Putamen (tissue), 1 donor: Measurements from ENCODE around the gene OPHN1.
"Not testable (repeated sequence)": the region's sequence is repeated elsewhere in the genome, so short reads cannot be mapped to it uniquely, and the experiment has no call there.

Experiments
- DNase-seq: peaks from one replicate; pipeline ENCODE4 v3.0.0-alpha.2; 2016; ENCODE audit warnings: low spot score

OPHN1 gene

DNA sequence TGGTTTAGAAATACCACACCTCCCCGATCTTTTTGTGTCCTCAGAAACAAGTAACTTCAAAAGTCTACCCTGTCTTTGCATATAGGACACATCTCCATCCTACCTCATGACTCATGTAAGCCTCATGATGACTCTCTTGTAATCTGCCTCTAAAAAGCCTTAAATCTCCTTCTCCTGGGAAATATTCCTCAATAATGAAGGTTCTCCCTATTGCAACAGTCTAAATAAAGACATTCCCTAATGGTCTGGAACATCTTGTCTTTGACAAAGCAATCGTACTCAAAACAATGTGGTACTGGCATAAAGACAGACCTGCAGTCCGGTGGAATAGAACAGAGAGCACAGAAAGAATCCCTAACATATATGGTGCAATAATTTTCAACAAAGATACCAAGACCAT lies 257.7 kb downstream of the OPHN1 start:
- no peak for DNase-seq

DNA sequence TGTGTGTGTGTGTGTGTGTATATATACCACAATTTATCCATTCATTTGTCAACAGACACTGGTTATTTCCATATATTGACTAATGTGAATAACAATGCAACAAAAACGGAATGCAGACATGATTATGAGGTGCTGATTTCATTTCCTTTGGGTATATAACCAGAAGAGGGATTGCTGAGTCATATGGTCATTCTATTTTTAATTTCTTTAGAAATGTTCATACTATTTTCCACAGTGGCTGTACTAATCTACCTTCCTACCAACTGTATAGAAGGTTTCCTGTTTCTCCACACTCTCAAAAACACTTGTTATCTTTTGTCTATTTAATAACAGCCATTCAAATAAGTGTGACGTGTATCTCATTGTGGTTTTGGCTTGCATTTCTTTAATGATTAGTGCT lies 269.9 kb downstream of the OPHN1 start:
- no peak for DNase-seq

DNA sequence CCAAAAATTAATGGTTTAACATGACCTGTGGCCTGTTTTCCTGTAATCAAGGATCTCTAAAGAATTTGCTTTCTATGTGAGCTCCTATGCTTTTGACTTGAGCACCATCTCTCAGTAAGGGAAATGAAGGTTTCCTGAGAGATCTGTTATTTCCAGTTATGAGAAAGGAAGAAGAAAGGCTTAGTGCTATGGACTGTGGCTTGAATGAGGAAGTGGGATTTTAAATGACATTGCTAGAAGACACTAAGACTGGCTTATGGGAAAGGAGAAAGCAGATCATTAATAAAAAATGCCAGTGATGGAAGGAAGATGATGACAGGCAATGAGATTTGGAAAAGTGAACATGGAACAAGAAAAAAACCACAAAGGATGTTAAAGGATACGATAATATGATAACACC lies 285.4 kb downstream of the OPHN1 start:
- no peak for DNase-seq

DNA sequence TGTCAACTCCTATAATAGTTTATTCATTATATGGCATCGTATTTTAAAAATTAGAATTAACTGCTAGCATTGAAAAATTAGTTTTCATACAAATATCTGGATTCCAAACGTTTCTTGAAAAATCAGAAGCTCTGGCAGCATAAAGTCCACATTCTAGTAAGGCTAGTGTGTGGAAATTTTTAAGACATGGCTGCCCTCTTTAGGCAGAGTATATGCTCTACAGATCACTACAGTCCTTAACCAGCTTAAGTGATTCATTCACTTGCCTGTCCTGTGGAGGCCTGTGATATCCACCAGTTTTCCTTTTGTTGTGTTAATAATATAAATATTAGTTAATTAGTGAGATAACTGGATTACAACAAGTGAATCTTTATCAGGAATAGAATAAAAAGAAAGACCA lies 287.2 kb downstream of the OPHN1 start:
- peak; percentile 2 for DNase-seq

DNA sequence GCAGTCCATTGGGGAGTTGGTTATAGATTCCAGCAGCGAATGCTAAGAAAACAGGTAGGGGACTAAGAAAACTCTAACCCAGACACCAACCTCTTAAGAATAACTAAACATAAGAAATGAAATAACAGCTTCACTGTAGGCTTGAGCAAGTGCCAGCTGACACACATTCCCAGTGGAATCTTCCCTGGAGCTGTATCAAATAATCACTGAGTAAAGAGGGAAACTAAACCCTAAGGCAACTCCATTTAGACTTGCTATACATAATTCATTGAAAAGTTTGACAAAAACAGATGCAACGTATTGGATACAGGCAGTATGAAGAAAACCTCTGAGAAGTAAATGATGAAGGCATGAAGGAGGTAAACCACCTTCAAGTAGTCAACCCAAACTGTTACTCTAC lies 293.5 kb downstream of the OPHN1 start:
- DNase-seq = no peak

DNA sequence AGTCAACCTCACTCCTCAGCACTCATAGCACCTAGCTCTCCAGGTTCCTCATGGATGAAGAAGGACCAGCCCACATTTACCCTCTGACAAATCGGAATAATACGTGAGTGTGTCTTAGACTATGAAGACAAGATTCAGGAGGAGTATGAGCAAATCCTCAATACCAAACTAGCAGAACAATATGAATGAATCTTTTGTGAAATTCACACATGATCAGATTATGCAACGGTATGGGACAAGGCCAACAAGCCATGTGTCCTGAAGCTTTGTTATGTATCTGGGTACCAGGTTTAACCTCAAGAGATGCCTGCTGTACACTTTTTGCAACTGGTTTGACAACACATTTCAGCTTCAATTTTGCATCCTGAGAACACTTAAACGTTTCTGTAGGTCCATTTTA lies 300.1 kb downstream of the OPHN1 start:
- DNase-seq = no peak

DNA sequence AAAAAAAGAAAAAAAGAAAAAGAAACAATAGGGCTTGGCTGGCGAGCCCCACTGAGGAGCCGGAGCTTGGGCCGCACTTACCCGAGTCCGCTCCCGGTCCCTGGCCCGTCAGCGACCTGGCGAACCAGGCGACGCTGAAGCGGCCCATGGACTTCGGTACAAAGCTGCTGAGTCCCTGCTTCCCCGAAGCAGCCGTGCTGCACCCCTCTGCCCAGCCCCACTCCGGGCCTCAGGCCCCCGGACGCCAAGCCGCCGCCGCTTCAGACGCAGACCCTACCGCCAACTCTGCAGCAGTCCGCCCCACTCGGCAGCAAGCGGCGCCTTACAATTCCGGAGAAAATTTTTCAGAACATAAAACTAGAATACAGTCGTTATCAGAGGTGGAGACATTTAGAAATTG lies 300.5 kb downstream of the OPHN1 start:
- no peak for DNase-seq

DNA sequence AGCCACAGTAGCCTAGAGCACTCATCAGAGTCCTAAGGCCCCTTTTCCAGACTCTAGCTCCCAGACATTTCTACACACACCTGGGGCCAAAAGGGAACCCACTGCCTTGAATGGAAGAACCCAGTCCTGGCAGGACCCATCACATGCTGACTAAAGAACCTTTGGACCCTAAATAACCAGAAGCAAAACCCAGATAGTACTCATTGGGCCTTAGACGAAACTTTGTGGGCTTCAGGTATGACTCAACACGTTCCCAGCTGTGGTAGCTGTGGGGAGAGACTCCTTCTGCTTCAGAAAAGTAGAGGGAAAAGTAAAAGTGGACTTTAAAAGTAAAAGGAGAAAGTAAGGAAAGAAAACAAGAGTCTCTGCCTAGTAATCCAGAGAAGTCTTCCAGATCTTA lies 311.5 kb downstream of the OPHN1 start:
- no peak for DNase-seq

DNA sequence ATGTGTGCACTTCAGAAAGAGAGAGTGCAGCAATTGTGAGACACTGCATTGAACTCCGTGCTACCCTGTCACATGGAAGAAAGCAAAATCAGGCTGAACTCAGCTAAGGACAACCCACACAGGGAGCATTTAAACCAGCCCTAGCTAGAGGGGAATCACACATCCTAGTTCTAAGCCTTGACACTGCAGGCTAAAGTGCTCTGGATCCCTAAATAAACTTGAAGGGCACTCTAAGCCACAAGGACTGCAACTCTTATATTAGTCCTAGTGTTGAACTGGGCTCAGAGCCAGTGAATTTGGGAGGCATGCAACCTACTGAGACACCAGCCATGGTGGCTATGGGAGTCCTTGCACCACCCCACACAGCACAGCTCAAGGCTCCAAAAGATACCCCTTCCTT lies 311.9 kb downstream of the OPHN1 start:
- no peak for DNase-seq

DNA sequence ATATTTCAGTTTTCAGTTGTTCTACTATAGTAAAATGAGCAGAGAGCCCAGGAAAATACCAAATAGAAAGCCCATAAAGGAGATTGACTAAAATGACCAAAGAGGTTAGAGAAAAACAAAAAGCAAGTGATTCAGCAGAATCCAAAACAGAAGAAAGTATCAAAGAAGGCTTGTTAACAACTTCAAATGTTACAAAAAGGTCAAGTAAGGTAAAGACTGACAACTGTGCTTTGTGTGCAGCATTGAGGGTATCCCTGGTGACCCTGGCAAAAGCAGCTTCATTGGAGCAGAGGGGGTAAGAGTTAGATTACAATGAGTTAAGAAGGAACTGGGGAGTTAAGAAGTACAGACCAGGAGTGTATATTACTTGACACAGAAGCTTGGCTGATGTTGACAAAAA lies 317.9 kb downstream of the OPHN1 start:
- no peak for DNase-seq

DNA sequence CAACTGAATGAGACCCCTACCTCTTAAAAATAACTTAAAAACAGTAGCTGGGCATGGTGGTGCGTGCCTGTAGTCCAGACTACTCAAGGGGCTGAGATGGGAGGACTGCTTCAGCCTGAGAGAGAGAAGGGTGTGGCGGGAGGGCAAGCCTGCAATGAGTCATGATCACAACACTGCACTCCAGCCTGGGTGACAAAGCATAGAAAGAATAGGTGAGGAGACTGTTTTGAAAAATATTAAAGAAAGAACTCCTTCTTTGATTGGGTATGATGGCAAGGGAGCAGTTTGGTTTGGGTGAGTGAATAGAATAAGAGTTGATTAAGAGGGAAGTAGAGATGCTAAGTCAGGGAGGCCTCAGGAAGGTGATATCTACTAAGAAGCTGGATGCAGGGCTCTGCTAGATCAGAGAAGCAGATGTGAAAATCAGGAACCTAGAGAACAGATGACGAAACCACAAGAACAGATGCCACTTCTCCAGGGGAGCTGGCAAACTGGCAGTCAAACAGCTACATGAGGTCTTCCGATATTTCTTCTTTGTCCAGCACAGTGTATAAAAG lies 318.6 kb downstream of the OPHN1 start:
- no peak for DNase-seq

DNA sequence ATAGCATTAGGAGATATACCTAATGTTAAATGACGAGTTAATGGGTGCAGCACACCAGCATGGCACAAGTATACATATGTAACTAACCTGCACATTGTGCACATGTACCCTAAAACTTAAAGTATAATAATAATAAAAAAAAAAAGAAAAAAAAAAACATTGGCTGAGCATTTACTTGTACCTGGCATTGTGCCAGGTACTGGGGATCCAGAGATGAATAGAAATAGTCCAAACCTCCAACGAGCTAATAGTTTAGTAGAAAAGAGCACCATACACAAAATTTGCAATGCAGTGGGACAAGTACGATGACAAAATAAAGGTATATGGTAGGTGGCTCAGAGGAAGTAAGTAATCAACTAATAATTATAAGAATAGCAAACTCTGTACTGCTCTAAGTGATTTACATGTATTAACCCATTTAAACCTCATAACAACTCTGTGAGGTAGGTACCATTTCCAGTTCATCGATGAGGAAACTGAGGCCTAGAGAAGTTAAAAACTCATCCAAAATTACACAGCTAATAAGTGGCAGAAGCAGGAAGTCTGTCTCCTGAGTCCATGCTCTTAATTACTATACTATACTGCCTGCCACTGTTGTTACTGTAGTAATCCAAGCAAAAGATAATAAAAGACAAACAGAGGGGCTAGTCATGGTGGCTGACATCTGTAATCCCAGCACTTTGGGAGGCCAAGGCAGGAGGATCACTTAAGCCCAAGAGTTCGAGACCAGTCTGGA lies 319.3 kb downstream of the OPHN1 start:
- DNase-seq = no peak

DNA sequence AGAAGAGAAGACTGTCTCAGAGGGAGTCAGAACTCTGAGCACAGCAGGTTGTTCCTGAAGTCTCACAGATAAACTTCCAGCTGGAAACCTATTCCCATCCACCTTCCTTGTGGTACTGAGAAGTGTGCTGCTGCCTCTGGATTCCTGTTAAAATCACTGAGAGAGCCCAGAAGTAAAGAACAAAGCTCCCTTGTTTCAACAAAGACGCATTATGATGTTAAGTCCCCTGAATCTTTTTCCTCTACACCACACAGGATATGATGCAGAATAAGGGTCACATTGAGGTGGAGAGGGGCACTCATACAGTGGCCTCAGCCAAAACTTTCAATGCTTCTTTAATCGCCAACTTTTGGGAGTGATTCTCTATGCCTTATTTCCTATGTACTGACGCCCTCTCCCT lies 321.0 kb downstream of the OPHN1 start:
- peak; percentile 5 for DNase-seq

DNA sequence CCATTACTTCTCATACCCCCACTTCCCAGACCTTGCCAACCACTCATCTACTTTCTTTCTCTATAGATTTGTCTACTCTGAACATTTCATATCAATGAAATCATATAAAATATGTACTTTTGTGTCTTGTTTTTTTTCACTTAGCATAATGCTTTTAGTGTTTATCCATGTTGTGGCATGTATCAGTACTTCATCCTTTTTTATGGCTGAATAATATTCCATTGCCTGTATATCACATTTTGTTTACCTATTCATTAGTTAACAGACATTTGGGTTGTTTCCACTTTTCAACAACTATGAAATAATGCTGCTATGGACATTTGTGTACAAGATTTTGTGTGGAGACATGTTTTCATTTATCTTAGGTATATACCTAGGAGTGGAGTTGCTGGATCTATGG lies 324.1 kb downstream of the OPHN1 start:
- no peak for DNase-seq

DNA sequence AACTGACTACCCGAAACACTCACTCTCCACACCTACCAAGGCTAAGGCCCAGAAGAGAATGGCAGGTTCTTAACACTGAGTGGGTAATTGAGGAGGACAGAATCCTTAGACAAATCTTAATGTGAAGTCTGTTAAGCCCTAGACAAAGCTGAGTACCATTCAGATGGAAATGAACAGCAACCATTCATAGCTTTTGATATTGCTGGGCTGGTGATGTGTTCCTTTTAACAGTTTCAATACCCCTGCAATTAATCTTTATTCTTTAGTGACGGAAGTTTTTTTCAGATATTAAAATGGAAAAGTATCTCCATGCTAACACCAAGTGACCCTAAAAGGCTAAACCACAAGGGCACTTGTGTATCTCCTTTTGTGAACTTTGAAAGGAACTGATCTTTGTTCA lies 334.9 kb downstream of the OPHN1 start:
- DNase-seq = no peak

DNA sequence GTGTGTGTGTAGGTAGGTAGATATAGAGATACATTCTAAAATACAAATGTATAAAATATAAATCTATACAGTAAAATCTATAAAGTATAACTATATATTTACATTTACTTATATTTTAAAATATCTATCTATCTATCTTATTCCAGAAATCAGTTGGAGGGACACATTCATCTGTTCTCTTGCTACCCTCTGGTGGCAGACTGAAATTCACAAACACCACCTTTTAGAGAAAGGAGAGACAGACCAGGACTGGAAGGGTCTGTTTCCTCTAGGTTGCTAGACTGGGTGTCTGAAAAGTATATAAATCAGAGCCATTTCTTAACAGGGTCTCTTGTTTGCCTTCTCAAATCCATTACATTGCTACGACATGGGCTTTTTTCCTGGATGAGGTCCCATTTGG lies 343.0 kb downstream of the OPHN1 start:
- no peak for DNase-seq

DNA sequence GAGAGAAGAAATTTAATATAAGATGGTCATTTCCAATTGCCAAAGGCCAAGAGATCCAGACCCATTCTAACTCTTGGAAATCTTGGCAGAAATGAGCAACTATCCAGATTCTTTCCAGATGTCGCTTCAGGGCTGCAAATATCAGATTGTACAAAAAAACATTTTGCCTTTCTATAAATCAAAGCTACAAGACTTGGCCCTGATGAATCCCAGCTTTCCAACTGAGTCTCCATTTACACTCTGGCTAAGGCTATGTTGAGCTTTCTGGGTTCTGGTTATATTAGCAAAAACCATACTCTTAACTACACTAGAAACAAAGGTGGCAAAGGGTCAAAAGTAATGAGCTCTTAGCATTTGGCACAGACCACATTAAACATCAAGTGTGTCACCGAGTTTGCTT lies 345.8 kb downstream of the OPHN1 start:
- DNase-seq = no peak

DNA sequence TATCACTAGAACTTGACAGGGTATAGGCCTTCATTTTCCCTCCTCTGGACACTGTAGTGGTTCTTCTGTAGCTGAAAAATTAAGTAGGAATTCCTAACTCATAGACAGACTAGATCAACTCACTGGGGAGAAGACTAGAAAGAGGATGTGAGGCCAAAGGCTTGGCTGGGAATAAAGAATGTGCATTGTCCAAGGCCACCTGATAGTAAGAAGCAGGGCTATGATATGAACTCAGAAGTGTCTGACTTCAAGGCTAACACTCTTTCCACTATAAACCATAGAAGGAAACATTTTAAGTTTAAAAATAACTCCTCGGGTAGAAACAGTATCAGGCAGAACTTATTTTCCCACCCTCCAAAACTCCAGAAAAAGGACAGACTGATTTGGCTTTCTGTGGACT lies 346.6 kb downstream of the OPHN1 start:
- no peak for DNase-seq

DNA sequence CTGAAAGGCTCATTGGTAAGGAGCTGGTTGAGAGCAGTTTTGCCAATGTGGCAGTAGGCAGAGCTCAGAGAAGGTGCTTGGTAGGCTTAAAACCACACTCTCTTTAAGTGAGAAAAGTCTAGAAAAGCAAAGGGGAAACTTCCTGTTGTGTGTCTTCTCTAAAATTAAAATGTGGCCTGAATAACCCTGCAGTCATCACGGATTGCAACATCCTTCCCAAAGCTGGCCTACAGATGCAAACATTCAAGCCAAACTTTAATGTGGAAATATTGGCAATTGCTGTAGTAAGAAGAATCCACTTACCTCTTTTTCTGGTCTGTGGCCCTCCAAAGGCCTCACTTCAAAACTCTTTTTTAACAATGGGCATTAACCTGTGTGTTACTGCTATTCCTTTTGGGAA lies 348.5 kb downstream of the OPHN1 start:
- no peak for DNase-seq

DNA sequence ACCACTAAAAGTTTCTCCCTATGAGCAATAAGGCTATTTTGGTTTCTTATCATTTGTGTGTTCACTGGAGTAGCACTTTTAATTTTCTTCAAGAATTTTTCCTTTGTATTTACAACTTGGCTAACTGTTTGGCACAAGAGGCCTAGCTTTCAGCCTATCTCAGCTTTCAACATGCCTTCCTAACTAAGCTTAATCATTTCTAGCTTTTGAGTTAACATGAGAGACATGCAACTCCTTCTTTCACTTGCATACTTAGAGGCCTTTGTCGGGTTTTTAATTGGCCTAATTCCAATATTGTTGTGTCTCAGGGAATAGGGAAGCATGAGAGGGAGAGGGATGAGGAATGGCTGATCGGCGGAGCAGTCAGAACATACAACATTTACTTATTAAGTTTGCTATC lies 349.8 kb downstream of the OPHN1 start:
- DNase-seq = no peak

DNA sequence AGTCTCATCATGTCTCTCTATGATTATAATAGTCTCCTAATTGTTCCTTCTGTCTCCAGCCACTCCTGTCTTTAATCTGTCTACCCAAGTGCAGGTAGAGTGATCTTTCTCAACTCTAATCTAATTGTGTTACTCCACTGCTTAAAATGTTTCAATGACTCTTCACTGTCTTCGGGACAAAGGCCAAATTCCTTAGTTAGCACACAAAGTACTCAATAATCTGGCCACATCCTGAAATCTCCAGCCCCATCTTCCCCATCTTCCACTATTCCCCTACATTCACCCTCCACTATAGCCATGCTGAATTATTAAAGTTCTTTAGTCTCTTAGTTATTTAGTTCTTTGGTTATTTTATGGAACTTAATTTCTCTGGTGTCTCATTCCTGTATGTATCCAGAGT lies 353.3 kb downstream of the OPHN1 start:
- DNase-seq = no peak

DNA sequence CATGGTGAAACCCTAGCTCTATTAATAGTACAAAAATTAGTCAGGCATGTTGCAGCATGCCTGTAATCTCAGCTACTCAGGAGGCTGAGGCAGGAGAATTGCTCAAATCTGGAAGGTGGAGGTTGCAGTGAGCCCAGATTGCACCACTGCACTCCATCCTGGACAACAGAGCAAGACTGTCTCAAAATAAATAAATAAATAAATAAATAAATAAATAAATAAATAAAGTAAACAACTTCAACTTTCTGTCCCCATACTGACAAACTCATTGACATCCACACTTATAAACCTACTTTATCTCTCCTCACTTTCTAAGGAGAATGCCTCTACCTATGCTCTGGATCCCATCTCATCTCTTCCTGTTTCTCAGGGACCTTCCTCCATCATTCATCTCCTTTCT lies 354.5 kb downstream of the OPHN1 start:
- DNase-seq = not testable (repeated sequence)

DNA sequence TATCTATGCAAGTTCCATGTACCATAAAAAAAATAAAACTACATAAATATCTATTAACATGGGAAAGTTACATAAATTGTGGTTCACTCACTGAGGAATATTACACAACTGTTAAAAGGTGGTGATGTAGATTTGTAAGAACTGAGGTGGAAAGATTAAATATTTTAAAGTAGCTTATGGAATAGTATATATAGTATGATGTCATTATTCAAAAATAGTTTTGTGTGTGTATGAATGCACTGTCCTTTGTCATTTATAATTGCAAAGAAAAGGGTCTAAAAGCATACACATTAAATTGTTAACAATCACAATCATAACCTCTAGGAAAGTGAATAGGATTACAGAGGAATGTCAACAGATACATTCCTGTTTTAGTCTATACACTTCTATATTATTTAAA lies 355.9 kb downstream of the OPHN1 start:
- DNase-seq = no peak

DNA sequence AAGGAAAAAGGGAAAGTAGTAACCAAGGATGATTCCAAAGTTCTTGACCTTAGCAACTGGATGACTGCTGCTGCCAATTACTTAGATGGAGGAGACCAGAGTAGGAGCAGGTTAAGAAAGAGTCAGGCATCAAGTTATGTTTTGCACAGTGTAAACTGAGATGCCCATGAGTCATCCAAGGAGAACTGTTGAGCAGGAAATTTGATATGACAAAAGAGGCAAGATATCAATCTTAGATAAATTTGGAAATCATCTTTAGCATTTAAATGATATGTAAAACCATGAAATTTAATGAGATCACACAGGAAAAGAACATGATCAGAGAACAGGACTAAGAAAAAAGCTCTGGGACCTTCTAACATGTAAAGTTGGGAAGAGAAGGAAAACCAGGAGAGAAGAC lies 361.3 kb downstream of the OPHN1 start:
- DNase-seq = no peak
